ENCODE measurements around the gene CNDP1.
A peak's percentile ranks its signal among the peaks of the same experiment; 100 is the strongest.
"Not testable (repeated sequence)": the region's sequence is repeated elsewhere in the genome, so short reads cannot be mapped to it uniquely, and the experiment has no call there.

The CNDP1 gene

DNA sequence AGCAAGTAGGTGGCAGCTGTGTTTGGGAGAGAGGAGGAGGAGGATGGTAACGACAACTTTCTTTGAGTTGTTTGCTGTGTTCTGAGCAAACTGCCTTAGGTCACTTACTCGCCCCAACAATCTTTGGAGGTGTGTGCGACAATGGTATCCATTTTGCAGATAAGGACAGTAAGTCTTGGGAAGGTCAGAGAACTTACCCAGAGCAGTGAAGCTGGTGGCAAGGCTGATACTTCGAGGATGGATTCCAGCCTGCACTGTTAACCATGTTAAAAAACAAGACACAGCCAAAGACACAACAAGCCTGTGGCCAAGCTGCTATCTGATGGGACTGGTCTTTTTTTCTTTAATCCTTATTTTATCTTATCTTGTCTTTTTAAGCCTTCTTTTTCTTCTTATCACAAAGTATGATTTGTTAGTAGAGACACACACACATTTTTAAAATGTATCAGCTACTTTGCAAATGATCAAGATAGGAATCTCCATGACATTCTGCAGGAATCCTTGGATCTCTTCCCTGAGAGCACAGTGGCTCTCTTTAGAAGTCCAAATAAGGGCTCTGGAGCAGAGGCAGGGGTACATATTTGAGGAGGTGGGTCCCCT, 27.9 kb downstream of the CNDP1 start:
- peaks cover 17% of the 10 kb centered on the region for H3K9me3 ChIP-seq (ENCODE audit: severe bottlenecking)
- DNase-seq, result no peak
- no peak overlapping the region for H3K27ac ChIP-seq
- TF ChIP-seq, protein P1, sequence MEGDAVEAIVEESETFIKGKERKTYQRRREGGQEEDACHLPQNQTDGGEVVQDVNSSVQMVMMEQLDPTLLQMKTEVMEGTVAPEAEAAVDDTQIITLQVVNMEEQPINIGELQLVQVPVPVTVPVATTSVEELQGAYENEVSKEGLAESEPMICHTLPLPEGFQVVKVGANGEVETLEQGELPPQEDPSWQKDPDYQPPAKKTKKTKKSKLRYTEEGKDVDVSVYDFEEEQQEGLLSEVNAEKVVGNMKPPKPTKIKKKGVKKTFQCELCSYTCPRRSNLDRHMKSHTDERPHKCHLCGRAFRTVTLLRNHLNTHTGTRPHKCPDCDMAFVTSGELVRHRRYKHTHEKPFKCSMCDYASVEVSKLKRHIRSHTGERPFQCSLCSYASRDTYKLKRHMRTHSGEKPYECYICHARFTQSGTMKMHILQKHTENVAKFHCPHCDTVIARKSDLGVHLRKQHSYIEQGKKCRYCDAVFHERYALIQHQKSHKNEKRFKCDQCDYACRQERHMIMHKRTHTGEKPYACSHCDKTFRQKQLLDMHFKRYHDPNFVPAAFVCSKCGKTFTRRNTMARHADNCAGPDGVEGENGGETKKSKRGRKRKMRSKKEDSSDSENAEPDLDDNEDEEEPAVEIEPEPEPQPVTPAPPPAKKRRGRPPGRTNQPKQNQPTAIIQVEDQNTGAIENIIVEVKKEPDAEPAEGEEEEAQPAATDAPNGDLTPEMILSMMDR (IDR thresholded peaks at IDR 0.05; ENCODE audit: low read depth, low read length), result no peak
- H3K4me3 ChIP-seq (ENCODE audit: low read depth, low read length), result no peak overlapping the region
- H3K36me3 ChIP-seq, result no peaks in the 10 kb centered on the region
- H3K27me3 ChIP-seq (ENCODE audit: insufficient read depth, low read depth, severe bottlenecking), result no peaks in the 10 kb centered on the region

DNA sequence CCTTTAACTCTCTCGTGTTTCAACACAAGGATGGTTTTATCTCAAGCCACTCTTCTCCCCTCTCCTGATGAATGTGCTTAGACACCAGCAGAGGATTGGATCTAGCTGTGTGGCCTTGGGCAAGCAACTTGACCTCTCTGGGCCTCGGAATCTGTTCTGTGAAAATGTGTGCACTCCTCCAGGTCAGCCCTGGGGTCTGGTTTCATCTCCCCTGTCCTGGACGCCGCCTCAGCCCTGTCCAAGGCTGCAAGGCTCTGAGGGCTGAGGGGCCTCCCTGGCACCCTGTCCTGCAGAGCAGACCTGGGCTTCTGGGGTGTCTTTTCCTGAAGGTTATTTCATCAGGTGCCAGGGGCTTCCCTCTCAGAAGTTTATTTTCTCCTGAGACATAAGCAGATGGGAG, 28.5 kb downstream of the CNDP1 start:
- Histone ChIP-seq H3K36me3 (no peaks in the 10 kb centered on the region), H3K27ac (no peak overlapping the region), H3K27me3 (ENCODE audit: insufficient read depth, low read depth, severe bottlenecking) (no peaks in the 10 kb centered on the region), H3K9me3 (ENCODE audit: severe bottlenecking) (peaks cover 17% of the 10 kb centered on the region), H3K4me3 (ENCODE audit: low read depth, low read length) (no peak overlapping the region)
- DNase-seq, result no peak
- TF ChIP-seq, protein P1 (IDR thresholded peaks at IDR 0.05; ENCODE audit: low read depth, low read length), result no peak

DNA sequence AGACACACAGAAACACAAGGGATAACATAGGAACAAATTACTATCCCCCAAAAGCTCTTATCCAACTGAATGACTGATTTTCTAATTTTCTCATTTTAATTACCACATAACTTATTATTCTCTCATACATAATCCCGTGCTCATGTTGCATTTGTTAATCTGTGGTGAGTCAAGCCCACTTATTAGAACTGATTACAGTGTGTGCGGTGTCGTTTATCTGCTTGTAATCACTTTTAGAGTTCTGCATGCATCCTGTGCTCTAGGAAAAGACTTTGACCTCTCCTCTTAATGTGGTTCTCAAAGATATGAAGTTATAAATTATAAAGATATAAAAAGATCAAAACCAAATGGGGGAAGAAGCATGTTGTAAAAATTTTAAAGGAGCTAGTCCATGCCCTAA, 29.7 kb downstream of the CNDP1 start:
- peaks cover 17% of the 10 kb centered on the region for H3K9me3 ChIP-seq (ENCODE audit: severe bottlenecking)
- no peaks in the 10 kb centered on the region for H3K27me3 ChIP-seq (ENCODE audit: insufficient read depth, low read depth, severe bottlenecking)
- TF ChIP-seq, protein P1 (IDR thresholded peaks at IDR 0.05; ENCODE audit: low read depth, low read length), result no peak
- no peak for DNase-seq
- H3K4me3 ChIP-seq (ENCODE audit: low read depth, low read length), result no peak overlapping the region
- H3K36me3 ChIP-seq, result no peaks in the 10 kb centered on the region
- no peak overlapping the region for H3K27ac ChIP-seq

DNA sequence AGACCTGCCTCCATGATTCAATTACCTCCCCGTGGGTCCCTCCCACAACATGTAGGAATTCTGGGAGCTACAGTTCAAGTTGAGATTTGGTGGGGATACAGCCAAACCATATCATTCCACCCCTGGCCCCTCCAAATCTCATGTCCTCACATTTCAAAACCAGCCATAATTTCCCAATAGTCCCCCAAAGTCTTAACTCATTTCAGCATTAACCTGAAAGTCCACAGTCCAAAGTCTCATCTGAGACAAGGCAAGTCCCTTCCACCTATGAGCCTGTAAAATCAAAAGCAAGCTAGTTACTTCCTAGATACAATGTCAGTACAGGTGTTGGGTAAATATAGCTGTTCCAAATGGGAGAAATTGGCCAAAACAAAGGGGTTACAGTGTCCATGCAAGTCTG, 30.9 kb downstream of the CNDP1 start:
- H3K36me3 ChIP-seq, DNase-seq: not testable (repeated sequence)

DNA sequence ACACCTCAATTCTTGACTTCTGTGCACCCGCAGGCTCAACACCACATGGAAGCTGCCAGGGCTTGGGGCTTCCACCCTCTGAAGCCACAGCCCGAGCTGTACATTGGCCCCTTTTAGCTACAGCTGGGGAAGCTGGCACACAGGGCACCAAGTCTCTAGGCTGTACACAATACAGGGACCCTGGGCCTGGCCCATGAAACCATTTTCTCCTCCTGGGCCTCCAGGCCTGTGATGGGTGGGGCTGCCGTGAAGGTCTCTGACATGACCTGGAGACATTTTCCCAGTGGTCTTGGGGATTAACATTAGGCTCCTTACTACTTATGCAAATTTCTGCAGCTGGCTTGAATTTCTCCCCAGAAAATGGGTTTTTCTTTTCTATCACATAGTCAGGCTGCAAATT, 31.7 kb downstream of the CNDP1 start:
- H3K27ac ChIP-seq; H3K36me3 ChIP-seq; DNase-seq; H3K27me3 ChIP-seq (ENCODE audit: insufficient read depth, low read depth, severe bottlenecking); H3K4me3 ChIP-seq (ENCODE audit: low read depth, low read length): not testable (repeated sequence)
- peaks cover 17% of the 10 kb centered on the region for H3K9me3 ChIP-seq (ENCODE audit: severe bottlenecking)

More for the DNA sequence above, 30.9 kb downstream of the CNDP1 start:
- peaks cover 17% of the 10 kb centered on the region for H3K9me3 ChIP-seq (ENCODE audit: severe bottlenecking)
- not testable (repeated sequence) for H3K4me3 ChIP-seq (ENCODE audit: low read depth, low read length); H3K27ac ChIP-seq; H3K27me3 ChIP-seq (ENCODE audit: insufficient read depth, low read depth, severe bottlenecking)

DNA sequence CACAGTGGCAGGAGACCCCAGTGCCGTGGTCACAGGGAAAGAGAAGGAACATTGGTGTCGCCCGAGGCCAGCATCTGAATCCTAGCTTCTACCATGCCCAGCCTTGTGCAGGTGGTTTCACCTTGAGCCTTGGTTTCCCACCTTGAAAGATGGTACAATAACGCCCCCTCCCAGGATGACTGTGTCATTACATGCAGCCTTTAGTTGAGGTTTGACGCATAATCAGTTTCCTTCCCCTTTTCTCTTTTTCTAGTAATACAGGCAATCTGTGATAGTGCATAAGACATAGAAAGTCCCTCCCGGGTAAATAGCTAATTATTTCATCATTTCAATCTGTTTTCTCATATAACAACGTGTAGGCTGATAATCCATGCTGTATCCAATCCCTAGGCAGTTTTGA, 33.5 kb downstream of the CNDP1 start:
- TF ChIP-seq, protein P1 (IDR thresholded peaks at IDR 0.05; ENCODE audit: low read depth, low read length), result peak; percentile 52
- Histone ChIP-seq H3K4me3 (ENCODE audit: low read depth, low read length) (no peak overlapping the region), H3K9me3 (ENCODE audit: severe bottlenecking) (peaks cover 17% of the 10 kb centered on the region), H3K36me3 (no peaks in the 10 kb centered on the region), H3K27me3 (ENCODE audit: insufficient read depth, low read depth, severe bottlenecking) (no peaks in the 10 kb centered on the region), H3K27ac (no peak overlapping the region)
- no peak for DNase-seq

DNA sequence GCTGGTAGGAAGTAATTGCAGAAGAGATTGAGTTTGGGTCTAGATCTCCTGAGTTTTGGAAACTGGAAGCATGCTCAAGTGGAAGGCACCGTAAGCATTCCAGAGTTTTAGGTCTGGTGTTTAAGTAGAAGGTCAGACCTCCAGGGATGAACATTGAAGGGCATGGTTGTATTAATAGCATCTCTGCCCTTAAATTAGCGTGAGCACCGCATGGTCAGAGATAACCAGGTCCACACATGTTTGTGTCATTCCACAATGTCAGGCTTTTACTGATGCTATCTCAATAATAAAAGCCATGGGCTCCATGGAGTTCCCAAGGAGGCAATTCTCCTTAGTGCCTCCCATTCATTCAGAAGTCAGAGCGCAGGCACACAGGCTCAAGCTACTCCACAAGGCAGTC, 35.1 kb downstream of the CNDP1 start:
- TF ChIP-seq, protein P1 (IDR thresholded peaks at IDR 0.05; ENCODE audit: low read depth, low read length), result no peak
- no peaks in the 10 kb centered on the region for H3K36me3 ChIP-seq
- peaks cover 17% of the 10 kb centered on the region for H3K9me3 ChIP-seq (ENCODE audit: severe bottlenecking)
- no peaks in the 10 kb centered on the region for H3K27me3 ChIP-seq (ENCODE audit: insufficient read depth, low read depth, severe bottlenecking)
- no peak overlapping the region for H3K4me3 ChIP-seq (ENCODE audit: low read depth, low read length)
- DNase-seq, result no peak
- H3K27ac ChIP-seq, result no peak overlapping the region

All from WERI-Rb-1 (cell line).